SU-DHL-6 (cell line): ENCODE data around the gene KCNK3.
A peak's percentile ranks its signal among the peaks of the same experiment; 100 is the strongest.

Experiments
- CTCF ChIP-seq: fragments of 200-600 bp; sonication (generic); IDR thresholded peaks from one replicate; pipeline ENCODE4 v1.5.1; 2017; ENCODE audit warnings: antibody characterized with exemption, mild to moderate bottlenecking, low read length, moderate library complexity; ENCODE audit not compliant: insufficient read depth, poor library complexity, severe bottlenecking
- EZH2phosphoT487 ChIP-seq: fragments of 200-600 bp; sonication (generic), shearing (Covaris generic); conservative IDR thresholded peaks from 2 replicates; pipeline ENCODE4 v1.6.1; 2018; ENCODE audit warnings: mild to moderate bottlenecking, antibody characterized with exemption, low read length, moderate library complexity, mixed read lengths

- TF ChIP-seq CTCF (peak; percentile 15), EZH2phosphoT487 (no peak)
These were observed 78.6 kb downstream of the KCNK3 start for GRCh38 chr2:26770986-26771586.
